CD4-positive, CD25-positive, alpha-beta regulatory T cell (primary cell): ENCODE data around the gene LPCAT2. TPM values are rescaled to one million over a fixed set of nuclear protein-coding genes. Genes with fewer than 3 reads are reported as not detected.

ENCODE experiments used
- ATAC-seq, 2 donors: fragments of 150-1000 bp; cut with Tn5 transposase; one replicate each; pipeline ENCODE4 v1.10.0; 2021; ENCODE audit warnings: low read depth in 2 of 2, moderate number of reproducible peaks in 2 of 2, moderate library complexity in 1 of 2
- DNase-seq, 3 donors: peaks; one replicate each; pipeline versions ENCODE4 v3.0.0 to v3.0.0-alpha.2; 2012 to 2022; ENCODE audit warnings: mixed read lengths in 1 of 3
- H3K27ac ChIP-seq: one replicate; pipeline ENCODE4 v1.7.0; 2013; ENCODE audit warnings: mild to moderate bottlenecking, low read length; ENCODE audit not compliant: insufficient read depth, poor library complexity, severe bottlenecking
- H3K27me3 ChIP-seq: one replicate; pipeline ENCODE4 v1.7.0; 2013; ENCODE audit warnings: low read length; ENCODE audit not compliant: control insufficient read depth, insufficient read depth
- H3K36me3 ChIP-seq: one replicate; pipeline ENCODE4 v1.7.0; 2013; ENCODE audit warnings: mild to moderate bottlenecking, low read length, moderate library complexity; ENCODE audit not compliant: control insufficient read depth, insufficient read depth
- H3K4me1 ChIP-seq: 2 replicates; pipeline ENCODE4 v1.7.0; 2013; ENCODE audit warnings: mild to moderate bottlenecking, low read length; ENCODE audit not compliant: insufficient read depth, control insufficient read depth, poor library complexity, severe bottlenecking
- H3K4me3 ChIP-seq: one replicate; pipeline ENCODE4 v1.7.0; 2013; ENCODE audit warnings: low read depth, mild to moderate bottlenecking, low read length, moderate library complexity
- H3K9me3 ChIP-seq, 2 experiments: 1 replicate in 1 of 2; 2 replicates in 1 of 2; pipeline ENCODE4 v1.7.0; 2013; ENCODE audit warnings: low read length in 2 of 2, mild to moderate bottlenecking in 1 of 2, moderate library complexity in 1 of 2; ENCODE audit not compliant: control insufficient read depth in 2 of 2
- H3K27ac Mint-ChIP-seq, 3 donors: one replicate each; pipeline ENCODE4 v1.8.0; 2020 to 2022; ENCODE audit warnings: mild to moderate bottlenecking in 3 of 3, mixed read lengths in 3 of 3, moderate library complexity in 2 of 3
- H3K27me3 Mint-ChIP-seq: one replicate; pipeline ENCODE4 v1.8.0; 2022; ENCODE audit warnings: mild to moderate bottlenecking, mixed read lengths
- H3K36me3 Mint-ChIP-seq: one replicate; pipeline ENCODE4 v1.8.0; 2020; ENCODE audit warnings: mixed read lengths
- H3K4me1 Mint-ChIP-seq, 4 donors: one replicate each; pipeline ENCODE4 v1.8.0; 2020 to 2022; ENCODE audit warnings: mixed read lengths in 4 of 4, mild to moderate bottlenecking in 1 of 4
- H3K4me3 Mint-ChIP-seq, 4 donors: one replicate each; pipeline ENCODE4 v1.8.0; 2020 to 2022; ENCODE audit warnings: mild to moderate bottlenecking in 4 of 4, mixed read lengths in 4 of 4, moderate library complexity in 3 of 4
- H3K9me3 Mint-ChIP-seq, 7 donors: one replicate each; pipeline ENCODE4 v1.8.0; 2020 to 2022; ENCODE audit warnings: mixed read lengths in 7 of 7, mild to moderate bottlenecking in 3 of 7, moderate library complexity in 2 of 7
- polyA plus RNA-seq, 4 donors: library from polyadenylated mRNA; unstranded; fragments of 300-500 nt; fragmentation: Illumina TruSeq; gene quantifications; one replicate each; pipeline ENCODE4 v1.2.3, GENCODE V29; 2021
- total RNA-seq: library from RNA; stranded (reverse); gene quantifications from one replicate; pipeline ENCODE4 v1.2.3, GENCODE V29; 2022

The LPCAT2 gene
- total and polyA plus RNA-seq, 5 donors from 2014 or later = 0.13 to 0.57 (median 0.14) TPM; not detected in 1

- no peak overlapping the region for H3K27ac ChIP-seq
- no peak overlapping the region for H3K4me3 ChIP-seq
- peaks cover 20% of the 10 kb centered on the region for H3K27me3 Mint-ChIP-seq
- no peak overlapping the region for H3K27ac Mint-ChIP-seq
- H3K36me3 Mint-ChIP-seq = no peaks in the 10 kb centered on the region
- H3K36me3 ChIP-seq = no peaks in the 10 kb centered on the region
- H3K27me3 ChIP-seq = peaks cover 4% of the 10 kb centered on the region
- no peak overlapping the region for H3K4me3 Mint-ChIP-seq
- DNase-seq (no peak), ATAC-seq (no peak)
- H3K9me3 ChIP-seq = no peaks in the 10 kb centered on the region
- no peaks in the 10 kb centered on the region for H3K4me1 Mint-ChIP-seq
- H3K4me1 ChIP-seq = no peaks in the 10 kb centered on the region
- peaks cover 0 to 4% (median 0%) of the 10 kb centered on the region in 7 donors for H3K9me3 Mint-ChIP-seq
These were observed 31.1 kb upstream of the LPCAT2 start for GRCh38 chr16:55477736-55478135.

DNA sequence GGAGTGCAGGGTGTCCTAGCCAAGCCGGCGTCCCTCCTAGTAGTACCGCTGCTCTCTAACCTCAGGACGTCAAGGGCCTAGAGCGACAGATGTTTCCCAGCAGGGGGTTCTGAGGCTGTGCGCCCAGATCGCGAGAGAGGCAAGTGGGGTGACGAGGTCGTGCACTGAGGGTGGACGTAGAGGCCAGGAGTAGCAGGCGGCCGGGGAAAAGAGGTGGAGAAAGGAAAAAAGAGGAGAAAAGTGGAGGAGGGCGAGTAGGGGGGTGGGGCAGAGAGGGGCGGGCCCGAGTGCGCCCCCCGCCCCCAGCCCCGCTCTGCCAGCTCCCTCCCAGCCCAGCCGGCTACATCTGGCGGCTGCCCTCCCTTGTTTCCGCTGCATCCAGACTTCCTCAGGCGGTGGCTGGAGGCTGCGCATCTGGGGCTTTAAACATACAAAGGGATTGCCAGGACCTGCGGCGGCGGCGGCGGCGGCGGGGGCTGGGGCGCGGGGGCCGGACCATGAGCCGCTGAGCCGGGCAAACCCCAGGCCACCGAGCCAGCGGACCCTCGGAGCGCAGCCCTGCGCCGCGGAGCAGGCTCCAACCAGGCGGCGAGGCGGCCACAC, 29.9 kb upstream of the LPCAT2 start, which contains the start of gene MMP2:
Gene MMP2 (plus strand): TSS at position 372 of the 603 bp plus-strand sequence. CDS start 282 bp downstream, outside the sequence.
- no peak within 1 kb of the TSS for H3K4me3 Mint-ChIP-seq
- H3K27ac Mint-ChIP-seq = no peak within 1 kb of the TSS
- no peak for DNase-seq
- no peaks in the 10 kb centered on the region for H3K36me3 Mint-ChIP-seq
- no peak for ATAC-seq
- H3K9me3 ChIP-seq = no peaks in the 10 kb centered on the region
- H3K27me3 ChIP-seq = peaks cover 4% of the 10 kb centered on the region
- peaks cover 0 to 4% (median 0%) of the 10 kb centered on the region in 7 donors for H3K9me3 Mint-ChIP-seq
- H3K4me1 Mint-ChIP-seq = no peaks in the 10 kb centered on the region
- peaks cover 20% of the 10 kb centered on the region for H3K27me3 Mint-ChIP-seq
- no peaks in the 10 kb centered on the region for H3K4me1 ChIP-seq
- no peak within 1 kb of the TSS for H3K27ac ChIP-seq
- no peak within 1 kb of the TSS for H3K4me3 ChIP-seq
- no peaks in the 10 kb centered on the region for H3K36me3 ChIP-seq

DNA sequence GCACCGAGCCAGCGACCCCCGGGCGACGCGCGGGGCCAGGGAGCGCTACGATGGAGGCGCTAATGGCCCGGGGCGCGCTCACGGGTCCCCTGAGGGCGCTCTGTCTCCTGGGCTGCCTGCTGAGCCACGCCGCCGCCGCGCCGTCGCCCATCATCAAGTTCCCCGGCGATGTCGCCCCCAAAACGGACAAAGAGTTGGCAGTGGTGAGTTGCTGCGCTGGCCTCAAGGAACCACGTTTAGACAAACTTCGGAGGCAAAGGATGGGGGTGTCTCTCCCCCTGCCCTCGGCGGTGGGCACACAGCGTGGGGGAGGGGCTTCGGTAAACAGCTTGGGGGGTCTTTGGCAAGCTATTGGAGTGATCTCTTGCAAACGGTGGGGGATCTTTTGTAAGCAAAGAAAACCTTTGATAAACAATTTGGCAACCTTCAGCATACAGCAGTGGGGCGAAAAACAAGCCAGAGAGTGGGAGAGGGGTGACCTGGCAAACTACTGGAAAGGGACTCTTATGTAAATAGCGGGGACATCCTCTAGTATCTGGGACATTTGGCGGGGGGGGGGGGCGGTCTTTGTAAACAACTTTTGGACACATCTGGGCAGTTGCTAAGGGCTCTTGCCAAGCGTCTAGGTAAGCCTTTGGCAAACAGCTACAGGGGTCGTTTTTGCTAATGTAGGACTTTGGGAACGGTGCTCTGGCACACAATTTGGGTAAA, 29.3 kb upstream of the LPCAT2 start:
- H3K4me1 ChIP-seq = no peaks in the 10 kb centered on the region
- H3K27me3 Mint-ChIP-seq = peaks cover 20% of the 10 kb centered on the region
- H3K36me3 Mint-ChIP-seq = no peaks in the 10 kb centered on the region
- H3K27ac Mint-ChIP-seq = no peak overlapping the region
- ATAC-seq (no peak), DNase-seq (no peak)
- H3K9me3 Mint-ChIP-seq = peaks cover 0 to 1% (median 0%) of the 10 kb centered on the region in 7 donors
- no peaks in the 10 kb centered on the region for H3K9me3 ChIP-seq
- no peaks in the 10 kb centered on the region for H3K4me1 Mint-ChIP-seq
- no peak overlapping the region for H3K4me3 Mint-ChIP-seq
- peaks cover 4% of the 10 kb centered on the region for H3K27me3 ChIP-seq
- H3K4me3 ChIP-seq = no peak overlapping the region
- H3K27ac ChIP-seq = no peak overlapping the region
- H3K36me3 ChIP-seq = no peaks in the 10 kb centered on the region

DNA sequence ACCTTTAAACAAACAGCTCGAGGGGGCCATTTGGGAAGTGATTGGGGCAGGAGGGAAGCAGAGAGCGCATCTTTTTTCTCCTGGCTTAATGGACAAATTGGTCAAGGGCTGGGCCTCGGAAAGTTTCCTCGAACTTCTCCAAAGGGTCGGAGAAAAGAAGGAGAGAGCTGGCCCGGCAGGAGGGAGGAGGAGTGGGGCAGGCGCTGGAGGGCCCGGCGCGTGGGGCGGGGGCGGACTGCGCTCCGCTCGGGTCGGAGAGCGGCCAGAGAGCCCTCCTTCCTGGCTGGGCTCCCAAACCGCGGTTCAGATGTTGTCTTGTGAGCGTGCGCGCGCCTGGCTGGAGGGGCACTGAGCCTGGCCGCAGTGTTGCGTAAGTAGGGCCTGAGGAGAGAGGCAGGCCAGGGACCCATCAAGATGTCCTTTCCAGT, 28.6 kb upstream of the LPCAT2 start:
- no peak for ATAC-seq
- H3K36me3 Mint-ChIP-seq = no peaks in the 10 kb centered on the region

GRCh38 chr16:55481023-55481422, 27.8 kb upstream of the LPCAT2 start:
- H3K27ac Mint-ChIP-seq = no peak overlapping the region
- H3K27me3 Mint-ChIP-seq = peaks cover 20% of the 10 kb centered on the region
- Histone ChIP-seq H3K36me3 (no peaks in the 10 kb centered on the region), H3K27me3 (peaks cover 4% of the 10 kb centered on the region), H3K27ac (no peak overlapping the region), H3K9me3 (no peaks in the 10 kb centered on the region), H3K4me1 (no peaks in the 10 kb centered on the region), H3K4me3 (no peak overlapping the region)
- no peak for ATAC-seq
- no peaks in the 10 kb centered on the region for H3K4me1 Mint-ChIP-seq
- no peak for DNase-seq
- no peak overlapping the region for H3K4me3 Mint-ChIP-seq
- no peaks in the 10 kb centered on the region for H3K36me3 Mint-ChIP-seq
- peaks cover 0 to 6% (median 0%) of the 10 kb centered on the region in 7 donors for H3K9me3 Mint-ChIP-seq

More for the DNA sequence above, 28.6 kb upstream of the LPCAT2 start:
- Histone ChIP-seq H3K27me3 (peaks cover 4% of the 10 kb centered on the region), H3K9me3 (no peaks in the 10 kb centered on the region), H3K4me1 (no peaks in the 10 kb centered on the region), H3K4me3 (no peak overlapping the region), H3K36me3 (no peaks in the 10 kb centered on the region), H3K27ac (no peak overlapping the region)
- Mint-ChIP-seq H3K9me3 (peaks cover 0 to 6% (median 0%) of the 10 kb centered on the region in 7 donors), H3K27ac (no peak overlapping the region), H3K4me3 (no peak overlapping the region), H3K27me3 (peaks cover 20% of the 10 kb centered on the region), H3K4me1 (no peaks in the 10 kb centered on the region)
- DNase-seq = no peak

DNA sequence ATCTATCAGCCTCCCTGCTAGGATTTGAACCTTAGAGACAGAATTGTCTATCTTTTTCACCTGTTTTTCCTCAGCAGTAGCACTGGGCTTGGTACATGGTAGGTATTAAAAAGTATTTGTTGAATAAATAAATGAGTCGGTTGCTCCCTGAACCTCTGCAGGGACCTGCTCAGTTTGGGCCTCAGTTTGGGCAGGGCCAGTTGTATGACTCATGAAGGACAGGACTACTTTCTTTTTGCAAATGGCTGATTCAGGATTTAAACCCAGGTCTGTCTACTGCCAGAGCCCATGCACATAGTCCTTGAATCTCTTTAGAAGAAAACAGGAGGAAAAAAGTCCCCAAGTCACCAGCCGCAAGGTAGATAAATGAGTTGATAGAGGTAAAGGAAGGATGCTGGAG, 26.8 kb upstream of the LPCAT2 start:
- Histone ChIP-seq H3K4me1 (no peaks in the 10 kb centered on the region), H3K9me3 (no peaks in the 10 kb centered on the region), H3K36me3 (no peaks in the 10 kb centered on the region), H3K27me3 (peaks cover 4% of the 10 kb centered on the region), H3K27ac (no peak overlapping the region), H3K4me3 (no peak overlapping the region)
- H3K4me3 Mint-ChIP-seq = no peak overlapping the region
- peaks cover 20% of the 10 kb centered on the region for H3K27me3 Mint-ChIP-seq
- no peak overlapping the region for H3K27ac Mint-ChIP-seq
- H3K9me3 Mint-ChIP-seq = peaks cover 0 to 6% (median 0%) of the 10 kb centered on the region in 7 donors
- H3K36me3 Mint-ChIP-seq = no peaks in the 10 kb centered on the region
- no peaks in the 10 kb centered on the region for H3K4me1 Mint-ChIP-seq
- DNase-seq (no peak), ATAC-seq (no peak)

GRCh38 chr16:55487048-55487803, 21.6 kb upstream of the LPCAT2 start:
- H3K4me3 Mint-ChIP-seq = no peak overlapping the region
- H3K27ac Mint-ChIP-seq = no peak overlapping the region
- Histone ChIP-seq H3K4me1 (no peaks in the 10 kb centered on the region), H3K27ac (no peak overlapping the region), H3K4me3 (no peak overlapping the region), H3K27me3 (no peaks in the 10 kb centered on the region), H3K36me3 (no peaks in the 10 kb centered on the region), H3K9me3 (no peaks in the 10 kb centered on the region)
- H3K27me3 Mint-ChIP-seq = no peaks in the 10 kb centered on the region
- DNase-seq (no peak), ATAC-seq (no peak)
- H3K4me1 Mint-ChIP-seq = no peaks in the 10 kb centered on the region
- no peaks in the 10 kb centered on the region for H3K36me3 Mint-ChIP-seq
- peaks cover 0 to 6% (median 1%) of the 10 kb centered on the region in 7 donors for H3K9me3 Mint-ChIP-seq
